IMR-90 (cell line): ENCODE results near the gene GATA2. TPM values are rescaled to one million over a fixed set of nuclear protein-coding genes. Genes with fewer than 3 reads are reported as not detected.

Experiments used
- ATAC-seq: fragments of 200-7000 bp; cut with Tn5 transposase; 2 replicates; pipeline ENCODE4 v1.9.1; 2020; ENCODE audit warnings: low read depth, mild to moderate bottlenecking, moderate library complexity
- BruUV-seq: library from RNA; stranded (reverse); fragments of 400-500 nt; replicated peaks from 2 replicates; lab custom pipeline; 2021; lab: Mats Ljungman, UMichigan
- CTCF ChIA-PET: fragments of 300-600 bp; formaldehyde crosslinking; extraction: SDS; loops from one replicate; lab custom pipeline; 2021; ENCODE audit warnings: antibody characterized with exemption; lab: Yijun Ruan, JAX
- POLR2A ChIA-PET: fragments of 300-600 bp; sonication (Branson Sonifier 250); formaldehyde crosslinking; loops from one replicate; lab custom pipeline; 2022; ENCODE audit warnings: antibody characterized with exemption; ENCODE audit not compliant: unreplicated experiment; lab: Charles Lee
- DNase-seq: peaks from one replicate; pipeline ENCODE4 v3.0.0; 2013
- H2AFZ ChIP-seq: replicated peaks from 2 replicates; pipeline ENCODE3; 2013; ENCODE audit warnings: low read length, mild to moderate bottlenecking; ENCODE audit not compliant: poor library complexity
- H2AK5ac ChIP-seq: 2 replicates; pipeline ENCODE4 v1.6.1; 2013; ENCODE audit warnings: low read depth, low read length, inconsistent platforms
- H2AK9ac ChIP-seq: replicated peaks from 2 replicates; pipeline ENCODE3; 2013; ENCODE audit warnings: mild to moderate bottlenecking, low read depth, low read length, moderate library complexity; ENCODE audit not compliant: poor library complexity
- H2BK120ac ChIP-seq: 2 replicates; pipeline ENCODE4 v1.6.1; 2013; ENCODE audit warnings: low read depth, low read length, inconsistent platforms
- H2BK15ac ChIP-seq: 3 replicates; pipeline ENCODE4 v1.6.1; 2013; ENCODE audit warnings: low read depth, low read length, inconsistent platforms
- H2BK20ac ChIP-seq: 2 replicates; pipeline ENCODE4 v1.6.1; 2013; ENCODE audit warnings: low read depth, mild to moderate bottlenecking, inconsistent platforms, low read length, moderate library complexity
- H2BK5ac ChIP-seq: 2 replicates; pipeline ENCODE4 v1.6.1; 2013; ENCODE audit warnings: mild to moderate bottlenecking, low read depth, low read length, inconsistent platforms; ENCODE audit not compliant: poor library complexity, severe bottlenecking
- H3K14ac ChIP-seq: replicated peaks from 2 replicates; pipeline ENCODE4 v1.6.1; 2013; ENCODE audit warnings: low read depth, low read length, inconsistent platforms
- H3K18ac ChIP-seq: 2 replicates; pipeline ENCODE4 v1.6.1; 2013; ENCODE audit warnings: low read depth, low read length, control low read depth
- H3K23ac ChIP-seq: 2 replicates; pipeline ENCODE4 v1.6.1; 2013; ENCODE audit warnings: low read depth, low read length, inconsistent platforms
- H3K27ac ChIP-seq: 2 replicates; pipeline ENCODE4 v1.5.1; 2013; ENCODE audit warnings: mild to moderate bottlenecking, control low read depth, low read length; ENCODE audit not compliant: insufficient read depth
- H3K27me3 ChIP-seq: 2 replicates; pipeline ENCODE4 v1.6.1; 2013; ENCODE audit warnings: low read length; ENCODE audit not compliant: control insufficient read depth, insufficient read depth
- H3K36me3 ChIP-seq: 2 replicates; pipeline ENCODE4 v1.6.1; 2013; ENCODE audit warnings: low read length, mixed read lengths; ENCODE audit not compliant: control insufficient read depth, insufficient read depth
- H3K4ac ChIP-seq: 2 replicates; pipeline ENCODE4 v1.6.1; 2013; ENCODE audit warnings: low read depth, low read length, inconsistent platforms
- H3K4me1 ChIP-seq: 2 replicates; pipeline ENCODE4 v1.6.1; 2013; ENCODE audit warnings: low read length, mixed read lengths; ENCODE audit not compliant: control insufficient read depth, insufficient read depth
- H3K4me2 ChIP-seq: 2 replicates; pipeline ENCODE4 v1.6.1; 2013; ENCODE audit warnings: low read depth, mild to moderate bottlenecking, control low read depth, low read length, moderate library complexity
- H3K4me3 ChIP-seq: 2 replicates; pipeline ENCODE4 v1.5.1; 2013; ENCODE audit warnings: low read depth, mild to moderate bottlenecking, control low read depth, low read length, moderate library complexity; ENCODE audit not compliant: insufficient read depth
- H3K56ac ChIP-seq: 2 replicates; pipeline ENCODE4 v1.6.1; 2013; ENCODE audit warnings: low read length, inconsistent platforms; ENCODE audit not compliant: insufficient read depth; ENCODE audit errors: extremely low read depth
- H3K79me1 ChIP-seq, 2 experiments: 2 replicates each; pipeline ENCODE4 v1.6.1; 2013; ENCODE audit warnings: low read length in 2 of 2, inconsistent platforms in 1 of 2, low read depth in 1 of 2
- H3K9ac ChIP-seq: 2 replicates; pipeline ENCODE4 v1.6.1; 2013; ENCODE audit warnings: low read depth, low read length, control low read depth
- H3K9me1 ChIP-seq: 2 replicates; pipeline ENCODE4 v1.6.1; 2013; ENCODE audit warnings: low read length, inconsistent platforms; ENCODE audit not compliant: insufficient read depth
- H3K9me3 ChIP-seq: 2 replicates; pipeline ENCODE4 v1.6.1; 2013; ENCODE audit warnings: low read length; ENCODE audit not compliant: control insufficient read depth, insufficient read depth
- H4K20me1 ChIP-seq: 2 replicates; pipeline ENCODE4 v1.6.1; 2013; ENCODE audit warnings: low read length, inconsistent platforms; ENCODE audit not compliant: insufficient read depth
- H4K5ac ChIP-seq: 2 replicates; pipeline ENCODE4 v1.6.1; 2013; ENCODE audit warnings: mild to moderate bottlenecking, low read depth, low read length, control low read depth
- H4K8ac ChIP-seq, 2 experiments: 2 replicates each; pipeline ENCODE4 v1.6.1; 2013; ENCODE audit warnings: low read depth in 2 of 2, low read length in 2 of 2, control low read depth in 1 of 2, inconsistent platforms in 1 of 2
- H4K91ac ChIP-seq: 2 replicates; pipeline ENCODE4 v1.6.1; 2013; ENCODE audit warnings: low read depth, low read length, inconsistent platforms; ENCODE audit not compliant: insufficient read depth
- MXI1 ChIP-seq: IDR thresholded peaks from 2 replicates; pipeline ENCODE4 v1.6.1; 2012; ENCODE audit warnings: low read depth, mild to moderate bottlenecking, low read length, moderate library complexity, borderline replicate concordance
- POLR2A ChIP-seq: IDR thresholded peaks from 2 replicates; pipeline ENCODE4 v1.6.1; 2012; ENCODE audit warnings: mild to moderate bottlenecking, low read depth, low read length
- RAD21 ChIP-seq: IDR thresholded peaks from 2 replicates; pipeline ENCODE4 v1.6.1; 2012; ENCODE audit warnings: low read length, improper control_type of control experiment
- RCOR1 ChIP-seq: IDR thresholded peaks from 2 replicates; pipeline ENCODE4 v1.6.1; 2012; ENCODE audit warnings: mild to moderate bottlenecking, low read length, improper control_type of control experiment; ENCODE audit not compliant: insufficient replicate concordance
- RFX5 ChIP-seq: IDR thresholded peaks from 2 replicates; pipeline ENCODE4 v1.8.0; 2012; ENCODE audit warnings: low read depth, mild to moderate bottlenecking, low read length, moderate library complexity
- SMC3 ChIP-seq: fragments of 150-350 bp; IDR thresholded peaks from 2 replicates; pipeline ENCODE4 v1.6.1; 2016; ENCODE audit warnings: low read depth, mild to moderate bottlenecking, antibody characterized with exemption, low read length, moderate library complexity
- WGBS, 2 experiments: methylation state at CpG; one replicate each; pipeline versions ENCODE4 v1.1.5 to v1.1.7; 2013; ENCODE audit warnings: missing lambda C conversion rate in 2 of 2; ENCODE audit not compliant: insufficient read length in 1 of 2; ENCODE audit errors: extremely low coverage in 2 of 2; 5-methylcytosine and 5-hydroxymethylcytosine counted together
- dilution Hi-C: fragments of 300-500 bp; cut with HindIII; formaldehyde crosslinking; loops from one replicate; pipeline ENCODE4 v1.14.3; 2018; ENCODE audit warnings: low sequenced_read_pairs; ENCODE audit not compliant: unreplicated experiment
- in situ Hi-C: fragments of 300-500 bp; cut with MboI; formaldehyde crosslinking; loops from 3 replicates; pipeline ENCODE4 v1.14.3; 2019; ENCODE audit warnings: low sequenced_read_pairs, inconsistent platforms, mixed read lengths
- intact Hi-C: fragments of 100-400 bp; cut with micrococcal nuclease; formaldehyde crosslinking; loops from 2 replicates; pipeline ENCODE4 v1.10.0; 2022
- polyA plus RNA-seq, 3 experiments: library from polyadenylated mRNA; depleted of rRNA; stranded (reverse); fragments of >200 nt; gene quantifications; 2 replicates each; pipeline ENCODE4 v1.2.3, GENCODE V29; 2012; ENCODE audit warnings: low replicate concordance in 1 of 3
- total RNA-seq: library from RNA; depleted of rRNA; stranded (reverse); fragments of >200 nt; gene quantifications from 2 replicates; pipeline ENCODE4 v1.2.3, GENCODE V29; 2012
- TF ChIP-seq, protein P1 (sequence below): conservative IDR thresholded peaks from 2 replicates; pipeline ENCODE4 v1.5.1; 2012; ENCODE audit warnings: mild to moderate bottlenecking, low read depth, low read length, improper control_type of control experiment
- TF ChIP-seq, protein P2 (sequence below): fragments of 150-350 bp; IDR thresholded peaks from 2 replicates; pipeline ENCODE4 v1.6.1; 2017; ENCODE audit warnings: mild to moderate bottlenecking, antibody characterized with exemption, low read length, low read depth

GATA2 gene
- total and polyA plus RNA-seq, 2 of the 4 experiments (the other 2 are of a cell fraction): 2.2 to 13.5 TPM

DNA sequence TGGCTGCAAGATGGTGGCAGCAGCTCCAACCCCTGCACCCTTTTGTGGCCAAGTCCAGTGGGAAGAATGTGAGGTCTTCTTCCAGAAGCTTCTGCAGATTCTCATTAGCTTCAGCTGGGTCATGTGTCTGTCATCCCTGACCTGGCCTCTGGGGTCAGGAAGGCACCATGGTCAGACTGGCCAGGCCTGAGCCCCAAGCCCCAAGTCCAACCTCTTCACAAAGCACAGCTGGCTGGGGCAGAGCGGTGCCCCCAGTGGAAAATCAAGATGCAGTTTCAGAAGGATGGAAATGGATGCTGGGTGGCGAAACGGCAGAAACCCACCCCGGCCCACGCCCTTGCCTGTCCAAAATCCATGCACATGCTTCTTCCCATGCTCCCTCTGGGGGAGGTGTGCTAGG is 15.9 kb upstream of the GATA2 start:
- Histone ChIP-seq H3K9me1 (no peaks in the 10 kb centered on the region), H3K4me2 (no peak overlapping the region), H2BK15ac (no peak overlapping the region), H3K27ac (no peak overlapping the region), H3K4ac (no peak overlapping the region), H2BK5ac (no peak overlapping the region), H2BK120ac (no peak overlapping the region), H3K27me3 (peaks cover 7% of the 10 kb centered on the region; the same call in 1 of the 2 replicates), H4K5ac (no peak overlapping the region), H3K79me1 (no peaks in the 10 kb centered on the region), H3K4me3 (no peak overlapping the region), H2BK20ac (no peak overlapping the region), H3K9me3 (peaks cover 2% of the 10 kb centered on the region), H2AK9ac (no peak overlapping the region), H4K20me1 (no peaks in the 10 kb centered on the region), H3K9ac (no peak overlapping the region), H2AFZ (no peak overlapping the region), H3K23ac (no peak overlapping the region), H3K36me3 (no peaks in the 10 kb centered on the region), H3K14ac (no peak overlapping the region), H2AK5ac (no peak overlapping the region), H3K56ac (no peak overlapping the region), H3K4me1 (no peaks in the 10 kb centered on the region), H3K18ac (no peak overlapping the region), H4K91ac (no peak overlapping the region), H4K8ac (no peak overlapping the region)
- in situ Hi-C loops (no loop called here), dilution Hi-C loops (no loop called here), intact Hi-C loops (no loop called here)
- DNase-seq: no peak
- BruUV-seq: no TSS peak
- POLR2A ChIA-PET: no interaction called here
- 90% methylated on average over 2 of the region's 5 CpGs; no CpG with 5 or more reads in 1 of the 2 experiments for whole genome bisulfite sequencing, 2 experiments
- CTCF ChIA-PET: no interaction called here
- ATAC-seq: no peak
- TF ChIP-seq RAD21 (no peak), POLR2A (no peak), RCOR1 (no peak), MXI1 (no peak), RFX5 (no peak), SMC3 (no peak)
- TF ChIP-seq, protein P1, sequence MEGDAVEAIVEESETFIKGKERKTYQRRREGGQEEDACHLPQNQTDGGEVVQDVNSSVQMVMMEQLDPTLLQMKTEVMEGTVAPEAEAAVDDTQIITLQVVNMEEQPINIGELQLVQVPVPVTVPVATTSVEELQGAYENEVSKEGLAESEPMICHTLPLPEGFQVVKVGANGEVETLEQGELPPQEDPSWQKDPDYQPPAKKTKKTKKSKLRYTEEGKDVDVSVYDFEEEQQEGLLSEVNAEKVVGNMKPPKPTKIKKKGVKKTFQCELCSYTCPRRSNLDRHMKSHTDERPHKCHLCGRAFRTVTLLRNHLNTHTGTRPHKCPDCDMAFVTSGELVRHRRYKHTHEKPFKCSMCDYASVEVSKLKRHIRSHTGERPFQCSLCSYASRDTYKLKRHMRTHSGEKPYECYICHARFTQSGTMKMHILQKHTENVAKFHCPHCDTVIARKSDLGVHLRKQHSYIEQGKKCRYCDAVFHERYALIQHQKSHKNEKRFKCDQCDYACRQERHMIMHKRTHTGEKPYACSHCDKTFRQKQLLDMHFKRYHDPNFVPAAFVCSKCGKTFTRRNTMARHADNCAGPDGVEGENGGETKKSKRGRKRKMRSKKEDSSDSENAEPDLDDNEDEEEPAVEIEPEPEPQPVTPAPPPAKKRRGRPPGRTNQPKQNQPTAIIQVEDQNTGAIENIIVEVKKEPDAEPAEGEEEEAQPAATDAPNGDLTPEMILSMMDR: no peak
- TF ChIP-seq, protein P2, sequence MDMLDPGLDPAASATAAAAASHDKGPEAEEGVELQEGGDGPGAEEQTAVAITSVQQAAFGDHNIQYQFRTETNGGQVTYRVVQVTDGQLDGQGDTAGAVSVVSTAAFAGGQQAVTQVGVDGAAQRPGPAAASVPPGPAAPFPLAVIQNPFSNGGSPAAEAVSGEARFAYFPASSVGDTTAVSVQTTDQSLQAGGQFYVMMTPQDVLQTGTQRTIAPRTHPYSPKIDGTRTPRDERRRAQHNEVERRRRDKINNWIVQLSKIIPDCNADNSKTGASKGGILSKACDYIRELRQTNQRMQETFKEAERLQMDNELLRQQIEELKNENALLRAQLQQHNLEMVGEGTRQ: no peak
